SHP77 treated with DMSO at 0.1 percent for 48 hours (cell line): ENCODE results near the gene DCLK1.

Source experiments
- DNase-seq: peaks from one replicate; lab custom pipeline; 2025; lab: John Stamatoyannopoulos, UW

DCLK1 gene

DNA sequence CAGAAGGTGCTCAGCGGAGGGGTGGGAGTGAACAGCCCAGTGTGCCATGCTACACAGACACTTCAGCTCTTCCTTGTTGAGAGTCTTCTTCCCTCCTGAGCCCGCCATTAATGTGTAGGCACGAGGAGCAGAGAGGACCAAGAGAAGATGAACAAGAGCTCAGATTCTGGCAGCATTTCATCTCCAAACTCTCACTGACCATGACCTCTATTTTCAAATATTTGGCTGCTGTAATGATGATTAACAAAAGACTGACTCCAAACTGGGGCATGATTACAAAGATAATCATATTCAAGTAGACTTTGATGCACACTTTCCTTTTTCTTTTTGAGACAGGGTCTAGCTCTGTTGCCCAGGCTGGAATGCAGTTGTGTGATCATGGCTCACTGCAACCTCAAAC, 236.5 kb downstream of the DCLK1 start:
- DNase-seq: no peak

DNA sequence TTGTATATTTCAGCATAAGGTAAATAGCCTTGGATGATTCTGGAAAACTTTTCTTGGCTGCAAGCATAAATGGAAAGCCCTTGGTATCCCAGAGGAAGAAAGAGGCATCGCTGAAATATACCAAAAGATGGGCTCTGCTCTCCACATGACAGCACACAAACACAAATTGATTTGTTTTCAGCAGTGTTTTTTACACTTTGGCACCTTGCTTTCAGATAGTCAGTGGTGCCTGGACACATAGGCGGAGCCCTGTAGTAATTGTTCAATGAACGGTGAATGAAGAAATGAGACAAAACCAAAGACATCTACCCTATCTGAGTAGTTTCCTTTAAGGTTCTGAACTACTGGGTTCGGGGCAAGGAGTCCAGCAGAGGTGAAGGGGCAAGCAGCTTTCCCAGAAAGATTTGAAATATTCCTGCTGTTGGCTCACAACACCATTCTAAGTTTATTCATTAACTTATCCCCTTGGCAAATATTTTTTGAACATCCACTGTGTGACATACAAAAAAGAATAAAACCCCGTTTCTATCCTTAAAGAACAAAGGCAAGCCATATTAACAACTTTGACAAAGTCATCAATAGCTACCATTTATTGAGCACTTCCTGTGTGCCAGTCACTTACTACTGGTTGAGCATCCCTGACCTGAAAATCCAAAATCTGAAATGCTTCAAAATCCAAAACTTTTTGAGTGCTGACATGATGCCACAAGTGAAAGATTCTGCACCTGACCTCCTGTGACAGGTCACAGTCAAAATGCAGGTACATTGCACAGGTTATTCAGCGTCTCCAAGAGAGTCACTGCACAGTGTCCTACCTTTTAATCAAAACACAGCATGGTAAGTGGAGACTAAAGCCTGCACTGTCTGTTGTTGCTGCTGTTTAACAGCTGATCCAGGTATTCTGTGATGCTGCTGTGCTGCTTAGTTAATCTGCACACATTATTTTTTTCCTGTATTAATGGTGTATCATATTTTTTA, 238.1 kb downstream of the DCLK1 start:
- no peak for DNase-seq

DNA sequence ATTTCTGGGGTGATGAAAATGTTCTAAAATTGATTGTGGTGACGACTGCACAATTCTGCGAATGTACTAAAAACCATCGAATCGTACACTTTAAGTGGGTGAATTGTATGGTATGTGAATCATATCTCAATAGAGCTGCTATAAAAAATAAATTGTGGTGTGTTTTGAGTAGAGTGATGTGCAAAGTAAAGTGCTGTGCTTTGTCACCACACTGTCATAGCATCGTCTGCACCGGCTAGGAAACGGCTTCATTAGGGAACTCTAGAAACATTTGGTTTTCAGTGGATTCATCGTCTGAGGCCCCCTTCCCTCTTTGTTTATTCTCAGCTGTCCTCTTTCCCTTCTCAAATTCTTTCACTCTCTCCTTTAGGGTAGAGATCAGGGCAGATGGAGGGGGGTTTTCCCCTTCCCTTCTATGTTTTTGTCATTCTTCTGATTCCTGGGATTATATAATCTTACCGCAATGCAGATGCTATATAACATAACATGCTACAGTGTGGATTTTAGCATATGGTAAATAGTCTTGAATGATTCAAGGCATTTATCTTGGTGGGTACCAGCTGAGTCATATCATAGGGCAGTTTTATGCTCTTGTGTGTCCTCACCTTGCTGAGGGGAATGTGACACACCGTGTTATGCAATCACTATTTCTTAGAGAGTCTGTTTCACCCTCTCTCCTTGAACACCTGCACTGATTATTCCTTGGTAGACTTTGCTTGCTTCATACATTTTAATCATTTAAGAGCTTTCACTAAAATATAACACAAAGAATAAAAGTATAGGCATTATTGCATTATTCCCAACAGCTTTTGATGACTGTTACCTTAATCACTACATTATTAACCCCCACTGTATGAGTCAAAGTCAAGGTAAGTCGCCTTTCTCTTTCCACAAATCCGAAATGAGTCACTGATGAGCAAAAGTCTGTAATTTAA, 239.4 kb downstream of the DCLK1 start:
- no peak for DNase-seq

DNA sequence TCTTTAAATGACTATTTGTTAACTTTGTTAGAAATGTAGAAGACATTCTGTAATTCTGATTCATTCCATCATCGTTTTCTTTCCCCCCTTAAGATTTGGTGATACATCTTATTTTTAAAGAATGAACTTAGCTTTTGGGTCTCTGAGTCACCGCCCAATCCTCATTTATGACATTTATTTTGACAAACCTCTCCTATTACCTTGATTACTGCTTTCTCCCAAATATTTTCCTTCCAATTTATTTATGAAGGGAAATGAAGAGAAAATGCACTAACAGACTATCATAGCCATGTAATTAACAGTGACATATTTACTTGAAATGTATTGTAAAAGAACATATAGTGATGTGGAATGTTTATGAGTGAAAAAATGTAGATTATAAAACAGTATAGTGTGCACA, 241.6 kb downstream of the DCLK1 start:
- DNase-seq: no peak

DNA sequence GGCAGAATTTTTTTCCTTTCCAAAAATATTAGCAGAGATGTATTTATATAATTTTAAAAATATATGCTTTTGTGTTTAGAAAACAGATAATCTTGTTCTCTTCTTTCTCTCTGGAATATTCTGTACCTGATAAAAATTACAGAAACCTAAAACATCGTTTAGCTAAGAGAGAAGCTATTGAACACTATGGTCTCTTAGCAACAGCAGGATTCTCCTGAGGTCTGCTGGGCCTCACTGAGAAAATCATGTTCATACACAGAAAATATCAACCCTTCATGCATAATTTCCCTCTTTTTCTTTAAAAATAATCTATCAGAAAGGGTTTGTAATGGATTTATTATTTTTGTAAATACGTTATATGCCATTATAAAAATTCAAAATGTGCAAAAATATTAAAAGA, 242.2 kb downstream of the DCLK1 start:
- DNase-seq: no peak

DNA sequence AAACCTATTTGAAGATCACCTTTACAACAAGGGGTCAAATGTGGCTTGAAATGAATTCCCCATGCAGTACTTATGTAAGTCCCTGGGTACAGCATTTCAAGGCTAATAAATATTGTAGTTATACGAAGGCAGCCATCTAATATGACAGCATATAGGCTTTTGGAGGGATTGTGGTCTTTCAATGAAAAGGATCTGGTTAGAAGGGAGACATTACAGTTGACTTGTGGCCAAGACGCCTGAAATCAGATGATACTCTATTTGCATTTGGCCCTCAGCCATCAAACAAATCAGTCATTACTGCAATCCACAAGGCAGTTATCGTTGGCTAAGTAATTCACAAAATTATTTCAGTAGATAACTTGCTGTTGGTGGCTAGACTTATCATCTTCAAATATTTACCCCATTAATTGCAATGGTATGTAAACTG, 242.7 kb downstream of the DCLK1 start:
- DNase-seq: peak; percentile 31

DNA sequence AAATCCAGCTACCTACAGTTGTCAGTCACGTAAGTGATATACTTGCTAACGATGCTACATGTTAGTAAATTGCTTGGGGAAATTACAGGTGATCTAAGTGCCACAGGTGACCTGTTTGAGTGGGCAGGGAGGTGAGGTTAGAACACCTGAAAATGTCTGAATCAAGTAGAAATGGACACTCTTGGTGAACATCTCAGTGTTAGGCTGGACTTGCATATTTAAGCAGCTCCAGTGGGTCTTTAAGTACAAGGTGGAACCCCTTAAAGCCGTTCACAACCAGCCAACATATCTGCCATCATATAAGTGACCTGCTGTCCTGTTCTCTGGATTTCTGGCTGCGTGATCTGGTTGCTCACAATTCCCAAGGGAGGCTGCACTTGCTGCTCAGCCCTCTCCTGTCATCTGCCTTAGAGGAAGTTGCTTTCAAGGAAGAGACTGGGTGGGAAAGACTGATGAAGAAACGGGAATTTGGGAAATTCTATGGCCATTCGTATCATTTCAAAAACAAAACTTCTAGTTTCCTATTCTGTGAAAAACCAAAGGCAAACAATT, 244.0 kb downstream of the DCLK1 start:
- no peak for DNase-seq

DNA sequence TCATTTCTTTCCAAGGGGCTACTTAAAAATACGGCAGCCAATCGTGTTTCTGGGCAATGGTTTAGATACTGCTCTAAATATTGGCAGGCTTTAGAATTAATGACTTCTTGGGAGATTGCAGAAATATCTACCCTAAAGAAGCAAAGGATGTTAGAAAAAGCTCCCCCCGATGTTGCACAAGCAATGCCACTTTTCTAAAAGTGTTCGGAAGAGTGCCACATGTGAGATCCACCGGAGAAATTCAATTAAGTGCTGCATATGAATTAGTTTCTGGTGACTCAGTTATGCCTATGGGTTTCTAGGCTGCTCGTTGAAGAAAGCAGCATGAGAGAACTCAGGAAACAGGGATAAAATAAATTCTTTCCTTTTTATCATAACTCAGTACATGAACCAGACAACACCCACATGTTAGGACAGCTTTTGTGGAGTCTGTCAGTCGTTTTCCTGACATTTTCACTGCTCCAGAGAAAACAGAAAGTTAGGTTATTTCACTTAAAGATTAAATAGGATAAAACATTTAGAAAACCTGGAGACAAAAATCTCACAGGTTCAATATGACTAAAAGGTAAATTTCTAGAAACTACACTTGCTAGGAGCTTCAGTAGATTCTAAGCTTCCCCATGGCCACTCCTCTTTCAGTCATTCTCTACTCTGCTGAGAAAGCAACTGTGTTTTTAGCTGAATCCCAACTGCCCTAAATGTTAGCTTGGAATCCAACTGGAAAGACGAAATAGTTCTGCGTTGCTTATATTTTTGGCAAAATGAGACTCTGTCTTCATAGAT, 244.7 kb downstream of the DCLK1 start:
- DNase-seq: no peak

DNA sequence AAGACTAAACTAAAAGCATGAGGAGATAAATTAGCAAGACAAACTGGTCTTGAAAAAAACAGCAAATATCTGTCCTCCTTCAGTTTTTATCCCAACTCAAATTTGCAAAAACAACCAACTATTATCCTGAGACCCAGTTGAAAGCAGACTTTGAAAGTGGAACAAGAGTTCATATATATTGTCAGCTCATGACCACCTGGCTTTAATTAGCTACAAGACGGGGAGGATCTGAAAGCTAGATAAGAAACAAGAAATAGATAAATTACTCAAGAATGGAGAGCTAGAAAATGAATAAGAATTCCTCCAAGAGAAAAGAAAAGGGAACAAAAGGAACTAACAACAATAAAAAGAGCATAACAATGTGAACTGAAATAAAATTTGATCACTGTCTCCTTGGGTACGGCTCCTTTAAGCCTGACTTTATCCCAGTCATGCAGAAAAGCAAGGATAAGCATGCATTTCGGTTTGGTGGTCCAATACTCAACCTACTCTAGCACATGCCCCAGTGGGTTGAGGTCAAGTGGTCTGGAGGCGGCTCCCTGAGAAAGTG, 246.9 kb downstream of the DCLK1 start:
- no peak for DNase-seq

DNA sequence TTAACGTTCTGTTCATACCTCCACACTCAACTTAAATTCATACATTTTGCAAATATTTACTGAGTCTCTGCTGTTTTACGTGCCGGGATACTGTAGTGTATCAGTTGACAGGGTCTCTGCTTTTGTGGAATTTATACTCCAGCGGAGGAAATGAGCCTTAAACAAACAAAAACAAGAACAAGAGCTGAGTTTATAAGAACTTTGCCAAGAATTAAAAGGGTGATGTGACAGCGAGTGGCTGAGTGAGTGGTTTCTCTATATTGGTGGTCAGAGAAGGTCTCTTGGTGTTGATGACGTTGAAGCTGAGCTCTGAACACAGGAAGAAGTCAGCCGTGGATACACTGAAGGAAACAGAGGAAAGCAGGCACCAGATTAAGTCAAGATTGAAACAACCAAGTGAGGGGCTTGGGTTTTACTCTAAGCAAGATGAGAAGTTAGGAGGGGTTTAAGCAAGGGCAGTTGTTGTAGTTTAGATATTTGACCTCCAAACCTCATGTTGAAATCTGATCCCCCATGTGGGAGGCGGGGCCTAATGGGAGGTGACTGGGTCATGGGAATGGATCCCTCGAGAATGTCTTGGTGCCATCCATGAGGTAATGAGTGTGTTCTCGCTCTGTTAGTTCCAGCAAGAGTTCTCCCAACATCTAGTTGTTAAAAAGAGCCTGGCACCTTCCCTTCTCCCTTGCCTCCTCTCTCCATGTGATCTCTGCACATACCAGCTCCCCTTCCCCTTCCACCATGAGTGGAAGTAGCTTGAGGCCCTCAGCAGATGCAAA, 248.3 kb downstream of the DCLK1 start:
- DNase-seq: no peak

DNA sequence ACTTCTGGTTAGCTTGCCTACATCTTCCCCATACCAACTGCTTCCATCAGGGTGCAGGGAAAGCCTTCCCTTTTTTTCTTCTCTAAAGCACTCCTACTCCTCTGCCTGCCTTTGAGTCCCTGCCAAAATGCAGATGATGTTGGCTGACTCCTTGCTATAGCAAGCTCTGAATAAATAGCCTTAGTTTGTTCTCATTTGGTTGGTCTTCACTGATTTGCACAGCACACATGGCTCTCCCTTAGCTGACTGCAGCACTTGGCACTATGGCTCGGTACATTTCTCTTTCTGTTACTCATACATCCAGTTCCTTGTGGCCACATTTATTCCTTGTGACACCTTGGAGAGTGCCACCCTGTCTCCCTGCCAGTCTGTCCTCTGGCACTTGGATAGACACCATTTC, 249.8 kb downstream of the DCLK1 start:
- no peak for DNase-seq

DNA sequence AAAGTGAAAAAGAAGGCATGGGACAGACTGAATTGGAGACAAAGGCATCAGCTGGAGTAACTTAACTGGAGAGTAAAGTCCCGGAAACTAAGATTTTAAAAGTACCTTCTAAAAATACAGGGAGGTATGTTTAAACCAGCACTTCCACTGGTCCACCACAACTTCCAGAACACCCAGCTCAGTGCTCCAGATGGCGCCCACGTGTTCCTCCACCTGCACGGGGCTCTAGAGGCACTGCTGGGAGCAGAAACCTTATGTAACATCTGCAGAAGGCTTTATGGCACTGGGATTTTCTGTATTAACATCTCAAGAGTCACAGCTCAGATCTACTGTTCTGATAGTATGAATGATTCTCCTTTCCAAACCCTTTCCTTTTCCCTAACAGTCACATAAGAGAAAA, 252.1 kb downstream of the DCLK1 start:
- no peak for DNase-seq

DNA sequence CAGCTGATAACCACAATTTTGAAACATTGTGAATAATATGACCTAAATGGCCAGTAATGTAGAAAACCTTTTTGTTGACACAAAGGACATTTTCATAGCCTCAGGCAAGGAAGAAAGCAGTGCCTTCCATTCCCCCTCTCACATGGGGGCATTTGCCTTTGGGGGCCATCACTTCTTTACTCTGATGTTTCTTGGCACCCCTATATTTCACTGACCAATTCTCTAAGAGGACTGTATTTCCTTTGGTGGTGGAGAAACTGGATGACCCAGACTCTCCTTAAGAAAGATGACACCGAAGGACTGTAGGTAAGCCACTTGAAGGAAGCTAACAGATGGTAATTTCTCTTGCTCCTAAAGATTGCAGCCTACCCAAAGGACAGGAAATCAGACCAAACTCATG, 254.6 kb downstream of the DCLK1 start:
- DNase-seq: no peak

DNA sequence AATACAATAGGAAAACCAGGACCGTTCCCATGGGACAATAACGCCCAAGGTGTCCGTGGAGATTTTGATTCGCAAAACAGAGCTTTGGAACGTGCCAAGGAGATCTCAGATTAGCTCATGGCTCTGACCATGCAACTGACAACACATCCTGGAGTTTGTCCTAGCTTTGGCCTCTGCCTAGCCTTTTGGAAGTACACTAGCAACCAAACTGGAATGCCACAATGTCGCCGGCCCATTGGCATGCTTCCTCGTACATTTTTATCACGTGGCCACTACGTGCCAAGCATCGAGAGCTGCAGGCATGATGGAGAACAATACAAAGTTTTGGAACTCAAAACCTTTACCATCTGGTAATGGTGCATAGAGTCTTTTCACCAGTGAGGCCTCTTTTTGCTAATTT, 256.5 kb downstream of the DCLK1 start:
- DNase-seq: no peak

DNA sequence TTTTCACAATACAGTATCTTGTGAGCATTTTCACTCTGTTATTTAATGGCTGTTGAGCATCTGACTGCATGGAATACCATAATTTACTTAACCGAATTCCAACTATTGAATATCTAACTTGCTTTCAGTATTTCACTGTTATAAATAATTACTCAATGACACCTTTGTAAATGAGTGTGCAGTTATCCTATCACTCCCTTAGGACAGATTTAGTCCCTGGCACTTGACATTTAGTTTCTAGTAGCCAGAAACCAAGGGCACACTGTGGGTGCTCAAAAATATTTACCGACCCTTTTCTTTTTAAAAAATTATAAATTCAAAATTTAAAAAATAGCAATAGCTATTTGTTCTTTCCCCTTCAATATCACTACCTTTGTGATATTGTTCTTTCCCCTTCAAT, 258.8 kb downstream of the DCLK1 start:
- no peak for DNase-seq

DNA sequence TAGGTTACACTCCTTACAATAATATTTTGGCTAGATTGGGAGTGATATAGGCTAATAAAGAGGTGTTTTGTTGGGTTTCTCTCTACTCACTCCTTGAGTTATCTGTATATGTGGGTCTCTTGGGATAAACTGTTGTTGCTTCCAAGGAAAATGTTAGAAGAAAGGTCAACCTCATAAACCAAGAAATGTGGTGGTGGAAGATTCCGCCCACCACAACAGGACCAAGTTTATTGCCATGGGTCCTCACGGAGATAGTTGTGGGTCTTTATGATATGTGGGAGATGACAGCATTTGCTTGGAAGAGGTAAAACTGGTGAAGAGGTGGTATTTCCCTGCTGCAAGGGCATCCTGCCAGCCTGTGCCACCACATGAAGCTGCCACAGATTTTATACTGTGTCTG, 259.6 kb downstream of the DCLK1 start:
- no peak for DNase-seq

DNA sequence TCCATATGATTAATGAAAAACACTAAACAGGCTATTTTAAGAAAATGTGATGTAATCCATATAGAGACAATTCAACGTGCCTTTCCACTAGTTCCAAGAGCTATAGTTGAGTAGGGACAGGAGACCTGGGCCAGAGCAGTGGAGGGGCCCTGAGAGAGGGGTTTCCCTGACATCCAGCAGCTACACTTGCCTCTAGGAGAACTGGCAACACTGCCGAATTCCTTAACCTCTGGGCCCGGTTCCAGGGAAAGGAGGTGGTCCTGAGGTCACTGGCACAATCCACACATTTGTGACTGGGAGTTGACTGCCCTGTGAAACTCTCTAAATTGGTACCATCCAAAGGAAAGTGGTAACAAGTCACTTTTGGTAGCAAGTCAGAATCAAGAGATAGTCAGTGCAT, 264.4 kb downstream of the DCLK1 start:
- no peak for DNase-seq

DNA sequence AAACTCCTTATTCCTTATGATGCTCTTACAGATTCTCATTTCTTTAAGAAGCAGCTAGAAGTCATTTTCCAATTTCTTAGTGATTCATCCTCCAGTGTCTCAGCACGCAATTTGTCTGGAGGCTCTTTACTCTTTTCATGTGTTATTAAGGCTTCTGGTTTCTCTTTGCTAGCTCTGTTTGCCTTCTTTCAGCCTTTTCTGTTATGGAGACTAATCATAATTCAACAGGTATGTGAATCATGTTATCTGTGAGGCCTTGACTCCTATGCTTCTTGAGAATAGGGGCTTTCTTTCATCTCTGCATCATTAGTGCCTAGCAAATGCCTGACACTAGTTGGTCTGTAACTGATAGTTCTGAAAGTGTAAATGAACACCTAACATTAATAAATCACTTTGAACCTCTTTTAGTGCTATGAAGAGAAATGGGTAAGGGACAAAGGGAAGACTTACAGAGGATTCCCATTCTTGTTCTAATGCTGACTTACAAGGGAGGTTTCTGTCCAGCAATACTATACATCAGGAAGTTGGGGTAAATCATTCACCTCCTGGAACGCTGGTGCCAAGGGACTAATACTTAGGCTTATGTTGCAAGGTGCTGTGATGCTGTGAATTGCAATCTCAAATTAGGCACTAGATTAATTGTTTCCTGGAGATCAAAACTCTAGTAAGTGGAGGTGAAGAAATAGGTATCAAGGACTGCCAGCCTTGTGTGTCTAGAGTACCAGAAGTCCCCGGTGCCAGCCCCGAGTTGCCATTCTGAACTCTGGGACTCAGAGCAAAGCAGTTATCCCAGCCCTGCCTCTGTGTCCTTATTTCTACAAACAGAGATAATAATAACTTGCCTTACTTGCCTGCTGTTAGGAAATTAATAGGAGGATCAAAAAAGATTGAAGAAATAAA, 265.6 kb downstream of the DCLK1 start:
- DNase-seq: no peak

DNA sequence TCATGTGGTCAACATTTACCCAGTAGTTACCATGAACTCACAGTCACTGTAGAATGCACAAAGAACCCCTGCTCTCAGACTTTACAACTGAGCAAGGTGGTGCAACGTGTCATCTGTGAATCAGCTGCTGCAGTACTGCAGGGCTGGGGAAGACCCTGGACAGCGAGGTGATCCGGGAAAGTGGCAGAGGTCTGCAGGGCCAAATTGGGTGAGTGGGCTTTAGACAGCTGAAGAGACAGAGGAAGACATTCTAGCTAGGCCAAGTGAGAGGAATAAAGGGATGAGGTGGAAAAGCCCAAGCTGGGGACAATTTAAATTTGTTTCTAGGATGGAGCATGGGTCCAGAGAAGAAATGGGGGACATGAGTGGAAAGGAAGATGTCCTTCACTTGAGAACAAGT, 270.5 kb downstream of the DCLK1 start:
- DNase-seq: no peak

DNA sequence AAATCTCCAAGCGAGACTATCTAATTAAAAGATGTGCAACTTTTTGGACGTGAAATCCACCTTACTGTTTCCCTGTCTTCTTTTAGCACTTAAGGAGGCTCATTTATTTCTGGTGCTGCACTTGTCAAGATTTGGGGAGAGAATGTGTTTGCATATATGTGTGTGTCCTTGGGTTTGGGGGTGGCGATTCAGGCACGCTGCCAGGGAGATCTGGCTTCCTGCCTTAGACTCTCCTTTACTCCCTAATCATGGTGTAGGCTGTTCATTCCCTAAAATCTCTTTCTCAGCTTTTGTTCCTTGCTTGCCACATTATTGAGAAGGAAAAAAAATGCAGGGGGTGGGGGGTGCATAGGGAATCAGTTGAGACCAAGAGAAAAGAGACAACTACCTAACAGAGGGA, 271.2 kb downstream of the DCLK1 start:
- no peak for DNase-seq
